ENCODE data around the gene PF4V1. TPM values are rescaled to one million over a fixed set of nuclear protein-coding genes. Genes with fewer than 3 reads are reported as not detected.

The PF4V1 gene
- total RNA-seq, 6 experiments from 2014 or later: not detected

DNA sequence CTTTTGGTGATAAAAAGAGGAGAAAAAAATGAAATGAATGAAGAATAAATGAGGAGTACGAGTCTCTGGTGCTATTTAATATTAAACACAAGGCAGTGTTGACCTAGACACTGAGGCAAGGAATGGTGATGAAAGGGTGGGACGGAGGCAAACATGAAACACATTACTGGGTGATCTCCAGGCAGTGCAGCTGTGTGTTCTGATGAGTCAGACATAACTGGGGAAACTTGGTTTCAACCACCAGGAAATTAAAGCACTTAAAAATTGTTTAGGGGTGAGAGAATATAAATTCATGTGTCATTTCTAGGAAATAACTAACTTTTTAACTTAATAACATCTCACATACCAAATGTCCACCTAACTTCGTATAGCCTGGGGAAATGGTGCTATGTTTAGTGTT lies 36.3 kb upstream of the PF4V1 start:
- peaks cover 2% of the 10 kb centered on the region; the same call in 1 of the 2 replicates for H3K27me3 Mint-ChIP-seq (ENCODE audit: insufficient read depth)
- TF ChIP-seq, protein P1, sequence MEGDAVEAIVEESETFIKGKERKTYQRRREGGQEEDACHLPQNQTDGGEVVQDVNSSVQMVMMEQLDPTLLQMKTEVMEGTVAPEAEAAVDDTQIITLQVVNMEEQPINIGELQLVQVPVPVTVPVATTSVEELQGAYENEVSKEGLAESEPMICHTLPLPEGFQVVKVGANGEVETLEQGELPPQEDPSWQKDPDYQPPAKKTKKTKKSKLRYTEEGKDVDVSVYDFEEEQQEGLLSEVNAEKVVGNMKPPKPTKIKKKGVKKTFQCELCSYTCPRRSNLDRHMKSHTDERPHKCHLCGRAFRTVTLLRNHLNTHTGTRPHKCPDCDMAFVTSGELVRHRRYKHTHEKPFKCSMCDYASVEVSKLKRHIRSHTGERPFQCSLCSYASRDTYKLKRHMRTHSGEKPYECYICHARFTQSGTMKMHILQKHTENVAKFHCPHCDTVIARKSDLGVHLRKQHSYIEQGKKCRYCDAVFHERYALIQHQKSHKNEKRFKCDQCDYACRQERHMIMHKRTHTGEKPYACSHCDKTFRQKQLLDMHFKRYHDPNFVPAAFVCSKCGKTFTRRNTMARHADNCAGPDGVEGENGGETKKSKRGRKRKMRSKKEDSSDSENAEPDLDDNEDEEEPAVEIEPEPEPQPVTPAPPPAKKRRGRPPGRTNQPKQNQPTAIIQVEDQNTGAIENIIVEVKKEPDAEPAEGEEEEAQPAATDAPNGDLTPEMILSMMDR (IDR thresholded peaks at IDR 0.05): no peak
- H3K4me3 Mint-ChIP-seq: no peak overlapping the region
- no peaks in the 10 kb centered on the region for H3K9me3 Mint-ChIP-seq
- H3K4me1 Mint-ChIP-seq (ENCODE audit: low read depth): peaks cover 23% of the 10 kb centered on the region
- peak; percentile 24 for DNase-seq
- H3K27ac Mint-ChIP-seq: no peak overlapping the region
- peaks cover under 1% of the 10 kb centered on the region for H3K36me3 Mint-ChIP-seq (ENCODE audit: low read depth)

DNA sequence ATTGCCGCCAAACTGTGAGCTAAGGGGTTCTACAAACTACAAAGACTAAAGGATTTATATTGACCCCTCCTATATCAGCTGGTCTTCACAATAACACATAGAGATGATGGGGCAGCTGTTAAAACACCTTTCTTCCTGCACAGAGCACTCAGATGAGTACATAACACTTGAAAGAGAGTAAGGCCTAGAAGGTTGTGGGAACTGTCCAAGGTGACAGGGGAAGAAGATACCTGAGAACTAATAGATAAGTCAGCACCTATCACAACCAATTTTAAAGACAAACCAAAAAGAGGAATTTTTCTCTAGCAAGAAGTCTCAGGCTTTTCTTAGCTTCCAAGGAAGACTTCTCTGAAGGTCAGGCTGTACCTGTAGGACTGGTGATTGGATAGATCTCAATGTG lies 35.8 kb upstream of the PF4V1 start:
- Mint-ChIP-seq H3K4me3 (no peak overlapping the region), H3K9me3 (peaks cover 3% of the 10 kb centered on the region), H3K27me3 (ENCODE audit: insufficient read depth) (peaks cover 2% of the 10 kb centered on the region; the same call in 1 of the 2 replicates), H3K27ac (no peak overlapping the region), H3K4me1 (ENCODE audit: low read depth) (peaks cover 27% of the 10 kb centered on the region), H3K36me3 (ENCODE audit: low read depth) (peaks cover 5% of the 10 kb centered on the region)
- TF ChIP-seq, protein P1 (IDR thresholded peaks at IDR 0.05): no peak
- no peak for DNase-seq

DNA sequence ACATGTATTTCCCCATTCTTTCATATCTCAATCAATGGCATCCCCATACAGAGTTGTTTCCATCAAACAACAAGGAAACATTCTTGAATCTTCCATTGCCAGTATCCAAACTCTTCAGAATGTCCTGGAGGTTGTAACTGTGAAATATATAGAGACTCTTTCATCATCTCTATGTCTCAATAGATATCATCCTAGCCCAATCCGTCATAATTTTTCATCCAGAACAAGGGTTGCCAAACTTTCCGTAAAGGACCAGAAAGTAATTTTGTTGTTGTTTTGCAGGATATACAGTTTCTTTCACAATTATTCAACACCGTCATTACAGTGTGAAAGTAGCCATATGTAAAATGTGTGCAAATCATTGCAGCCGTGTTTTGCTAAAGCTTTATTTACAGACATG lies 31.8 kb upstream of the PF4V1 start:
- H3K36me3 Mint-ChIP-seq (ENCODE audit: low read depth): peaks cover 7% of the 10 kb centered on the region
- H3K4me1 Mint-ChIP-seq (ENCODE audit: low read depth): peaks cover 27% of the 10 kb centered on the region
- TF ChIP-seq, protein P1 (IDR thresholded peaks at IDR 0.05): no peak
- no peak for DNase-seq
- no peak overlapping the region for H3K4me3 Mint-ChIP-seq
- H3K27ac Mint-ChIP-seq: no peak overlapping the region
- H3K27me3 Mint-ChIP-seq (ENCODE audit: insufficient read depth): no peaks in the 10 kb centered on the region
- H3K9me3 Mint-ChIP-seq: peaks cover 5% of the 10 kb centered on the region

DNA sequence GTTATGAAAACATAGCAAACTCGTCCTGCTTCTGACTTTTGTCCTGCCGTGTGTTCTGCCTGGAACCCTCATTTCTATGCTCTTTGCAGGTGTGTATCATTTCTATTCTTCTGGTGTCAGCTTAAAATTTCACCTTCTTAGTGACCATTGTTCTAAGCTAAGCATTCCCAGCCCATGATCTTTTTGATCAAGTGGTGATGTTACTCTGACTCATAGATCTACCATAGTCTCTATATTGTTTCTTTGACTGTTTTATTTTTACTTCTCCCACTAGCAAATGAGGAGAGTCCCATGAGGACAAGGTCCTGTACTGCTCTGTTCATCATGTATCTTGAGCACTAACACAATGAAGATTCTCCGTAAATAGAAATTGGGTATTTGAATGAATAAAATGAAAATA lies 30.7 kb upstream of the PF4V1 start:
- Mint-ChIP-seq H3K4me3 (no peak overlapping the region), H3K27me3 (ENCODE audit: insufficient read depth) (no peaks in the 10 kb centered on the region), H3K4me1 (ENCODE audit: low read depth) (peaks cover 17% of the 10 kb centered on the region), H3K27ac (no peak overlapping the region), H3K36me3 (ENCODE audit: low read depth) (peaks cover 11% of the 10 kb centered on the region), H3K9me3 (peaks cover 5% of the 10 kb centered on the region)
- no peak for DNase-seq
- TF ChIP-seq, protein P1 (IDR thresholded peaks at IDR 0.05): no peak

DNA sequence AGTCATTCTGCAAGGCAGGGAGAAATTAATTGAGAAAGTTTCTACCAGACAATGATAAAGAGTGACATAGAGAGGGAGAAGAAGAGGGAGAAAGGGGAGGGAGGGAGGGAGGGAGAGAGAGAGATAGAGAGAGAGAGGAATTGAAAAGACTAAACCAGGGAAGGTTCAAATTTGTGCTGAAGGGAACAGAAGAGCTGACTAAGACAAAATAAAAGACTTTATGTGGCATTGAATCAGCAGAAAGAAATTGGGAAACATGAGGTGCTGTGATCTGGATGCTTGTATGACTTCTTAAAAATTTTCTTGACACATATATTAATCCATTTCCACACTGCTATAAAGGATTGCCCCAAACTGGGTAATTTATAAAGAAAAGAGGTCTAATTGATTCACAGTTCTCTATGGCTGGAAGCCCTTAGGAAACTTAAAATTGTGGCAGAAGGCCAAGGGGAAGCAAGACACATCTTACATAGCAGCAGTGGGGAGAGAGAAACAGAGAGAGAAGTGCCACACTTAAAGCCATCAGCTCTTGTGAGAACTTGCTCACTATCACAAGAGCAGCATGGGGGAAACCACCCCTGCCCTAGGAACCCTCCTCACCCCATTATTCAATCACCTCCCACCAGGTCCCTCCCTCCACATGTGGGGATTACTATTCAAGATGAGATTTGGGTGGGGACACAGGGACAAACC lies 30.1 kb upstream of the PF4V1 start:
- peaks cover 14% of the 10 kb centered on the region for H3K36me3 Mint-ChIP-seq (ENCODE audit: low read depth)
- TF ChIP-seq, protein P1 (IDR thresholded peaks at IDR 0.05): no peak
- peaks cover 5% of the 10 kb centered on the region for H3K9me3 Mint-ChIP-seq
- DNase-seq: no peak
- no peak overlapping the region for H3K27ac Mint-ChIP-seq
- peaks cover 14% of the 10 kb centered on the region for H3K4me1 Mint-ChIP-seq (ENCODE audit: low read depth)
- H3K4me3 Mint-ChIP-seq: no peak overlapping the region
- no peaks in the 10 kb centered on the region for H3K27me3 Mint-ChIP-seq (ENCODE audit: insufficient read depth)
